Activated naive CD8-positive, alpha-beta T cell treated with anti-CD3 and anti-CD28 coated beads, Interleukin-2, amount 10 ng/mL, durations not matched to agents 7 days and 5 days (primary cell): Measurements from ENCODE around the gene RELB. TPM values are rescaled to one million over a fixed set of nuclear protein-coding genes. Genes with fewer than 3 reads are reported as not detected.
"Not testable (repeated sequence)": the region's sequence is repeated elsewhere in the genome, so short reads cannot be mapped to it uniquely, and the experiment has no call there.

Source experiments
- ATAC-seq: fragments of 150-1000 bp; cut with Tn5 transposase; one replicate; pipeline ENCODE4 v1.10.0; 2021; ENCODE audit warnings: low read depth, moderate library complexity
- POLR2A ChIA-PET: fragments of 350-600 bp; sonication (Branson Sonifier 250); formaldehyde crosslinking; loops from one replicate; lab custom pipeline; 2021; ENCODE audit warnings: antibody characterized with exemption; lab: Charles Lee
- DNase-seq: peaks from one replicate; pipeline ENCODE4 v3.0.0; 2021
- H3K27ac Mint-ChIP-seq: one replicate; pipeline ENCODE4 v1.8.0; 2022; ENCODE audit warnings: mild to moderate bottlenecking, mixed read lengths
- H3K27me3 Mint-ChIP-seq: one replicate; pipeline ENCODE4 v1.8.0; 2022; ENCODE audit warnings: mild to moderate bottlenecking, moderate library complexity, mixed read lengths
- H3K36me3 Mint-ChIP-seq: one replicate; pipeline ENCODE4 v1.8.0; 2021; ENCODE audit warnings: mild to moderate bottlenecking, mixed read lengths
- H3K4me1 Mint-ChIP-seq: one replicate; pipeline ENCODE4 v1.8.0; 2021; ENCODE audit warnings: mixed read lengths
- H3K4me3 Mint-ChIP-seq: one replicate; pipeline ENCODE4 v1.8.0; 2022; ENCODE audit warnings: mild to moderate bottlenecking, moderate library complexity, mixed read lengths
- H3K9me3 Mint-ChIP-seq: one replicate; pipeline ENCODE4 v1.8.0; 2021; ENCODE audit warnings: mixed read lengths
- total RNA-seq, 2 experiments: library from RNA; stranded (reverse); gene quantifications; one replicate each; pipeline ENCODE4 v1.2.3, GENCODE V29; 2021

The RELB gene
- total RNA-seq, 2 experiments from 2014 or later, result 20.8 to 24.2 TPM

DNA sequence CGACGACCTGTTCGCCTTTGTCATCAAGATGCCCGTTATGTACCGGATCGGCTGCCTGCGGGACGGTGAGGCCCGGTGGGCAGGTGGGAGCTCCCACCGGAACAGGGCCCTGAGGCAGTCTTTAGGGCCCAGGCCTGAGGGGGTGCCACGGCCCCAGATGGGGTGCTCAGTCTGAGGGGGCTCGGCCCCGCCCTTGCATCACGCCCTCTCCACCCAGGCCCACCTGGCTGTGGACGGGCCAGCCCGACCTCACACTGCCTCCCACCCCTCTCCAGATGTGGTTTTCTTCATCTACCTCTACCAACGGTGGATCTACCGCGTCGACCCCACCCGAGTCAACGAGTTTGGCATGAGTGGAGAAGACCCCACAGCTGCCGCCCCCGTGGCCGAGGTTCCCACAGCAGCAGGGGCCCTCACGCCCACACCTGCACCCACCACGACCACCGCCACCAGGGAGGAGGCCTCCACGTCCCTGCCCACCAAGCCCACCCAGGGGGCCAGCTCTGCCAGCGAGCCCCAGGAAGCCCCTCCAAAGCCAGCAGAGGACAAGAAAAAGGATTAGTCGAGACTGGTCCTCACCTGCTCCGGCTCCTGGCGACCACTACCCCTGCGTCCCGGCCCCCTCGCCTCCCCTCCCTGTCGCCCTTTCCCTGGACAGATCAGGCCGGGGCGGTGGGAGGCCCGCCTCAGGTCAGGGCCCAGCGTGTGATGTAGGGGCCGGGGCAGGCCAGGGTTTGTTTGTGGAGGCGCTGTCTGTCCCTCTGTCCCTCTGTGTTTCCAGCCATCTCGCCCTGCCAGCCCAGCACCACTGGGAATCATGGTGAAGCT is 8.7 kb upstream of the RELB start:
- Mint-ChIP-seq H3K4me3 (no peak overlapping the region), H3K9me3 (no peaks in the 10 kb centered on the region), H3K27me3 (no peaks in the 10 kb centered on the region), H3K27ac (no peak overlapping the region), H3K4me1 (peaks cover 7% of the 10 kb centered on the region), H3K36me3 (peaks cover 5% of the 10 kb centered on the region)
- no peak for ATAC-seq
- POLR2A ChIA-PET, result interaction anchor here (0.6 kb wide), 1 partner anchor 55 kb away, joined by 3 read pairs; no protein-coding TSS in a partner anchor
- DNase-seq, result no peak

DNA sequence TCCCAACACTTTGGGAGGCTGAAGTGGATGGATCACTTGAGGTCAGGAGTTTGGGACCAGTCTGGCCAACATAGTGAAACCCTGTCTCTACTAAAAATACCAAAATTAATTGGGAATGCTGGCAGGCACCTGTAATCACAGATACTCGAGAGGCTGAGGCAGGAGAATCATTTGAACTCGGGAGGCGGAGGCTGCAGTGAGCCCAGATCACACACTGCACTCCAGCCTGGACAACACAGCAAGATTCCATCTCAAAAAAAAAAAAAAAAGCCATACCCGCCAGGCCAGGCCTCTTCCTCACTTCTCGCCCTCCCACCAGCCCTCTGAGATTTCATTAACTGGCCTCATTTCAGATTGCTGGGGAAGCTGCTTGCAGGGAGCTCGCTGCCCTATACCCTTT is 7.7 kb upstream of the RELB start:
- no peak overlapping the region for H3K27ac Mint-ChIP-seq
- H3K9me3 Mint-ChIP-seq, result no peaks in the 10 kb centered on the region
- ATAC-seq, result no peak
- no peaks in the 10 kb centered on the region for H3K27me3 Mint-ChIP-seq
- peaks cover 4% of the 10 kb centered on the region for H3K36me3 Mint-ChIP-seq
- H3K4me1 Mint-ChIP-seq, result peaks cover 7% of the 10 kb centered on the region
- H3K4me3 Mint-ChIP-seq, result no peak overlapping the region
- POLR2A ChIA-PET, result interaction anchor here (0.7 kb wide), 1 partner anchor 160 kb away, joined by 4 read pairs; no protein-coding TSS in a partner anchor
- DNase-seq, result no peak

DNA sequence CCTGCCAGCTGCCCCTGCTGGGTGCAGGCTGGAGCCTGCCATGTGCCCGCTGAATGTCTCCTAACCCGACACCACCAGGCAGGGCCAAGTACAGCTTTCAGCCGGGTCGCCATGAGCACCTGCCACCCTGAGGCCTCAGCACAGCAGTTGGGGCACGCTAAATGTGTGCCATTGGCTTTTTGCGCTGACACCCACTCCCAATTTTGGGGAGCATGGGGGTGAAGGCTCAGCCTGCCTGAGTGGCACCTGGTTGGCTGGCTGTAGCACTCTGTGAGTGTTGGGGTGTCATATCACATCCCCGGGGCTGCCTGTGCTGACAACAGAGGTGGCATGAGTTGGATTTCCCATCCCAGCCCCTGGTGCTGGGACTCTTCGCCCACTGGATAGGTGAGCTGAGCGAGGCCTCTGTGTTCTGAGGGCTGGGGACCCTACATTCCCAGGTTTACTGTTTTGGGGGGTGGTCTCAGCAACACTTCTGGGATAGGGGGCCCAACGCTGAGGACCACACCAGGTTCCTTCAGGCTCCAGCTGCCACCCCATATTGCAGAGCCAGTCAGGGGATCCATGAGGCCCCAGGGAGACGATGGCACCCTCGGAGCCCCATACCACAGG is 7.2 kb upstream of the RELB start:
- peaks cover 4% of the 10 kb centered on the region for H3K36me3 Mint-ChIP-seq
- POLR2A ChIA-PET, result interaction anchor here (0.7 kb wide), 1 partner anchor 159 kb away, joined by 4 read pairs; no protein-coding TSS in a partner anchor
- no peaks in the 10 kb centered on the region for H3K9me3 Mint-ChIP-seq
- DNase-seq, result no peak
- H3K27me3 Mint-ChIP-seq, result no peaks in the 10 kb centered on the region
- no peak for ATAC-seq
- H3K27ac Mint-ChIP-seq, result no peak overlapping the region
- no peak overlapping the region for H3K4me3 Mint-ChIP-seq
- peaks cover 7% of the 10 kb centered on the region for H3K4me1 Mint-ChIP-seq

DNA sequence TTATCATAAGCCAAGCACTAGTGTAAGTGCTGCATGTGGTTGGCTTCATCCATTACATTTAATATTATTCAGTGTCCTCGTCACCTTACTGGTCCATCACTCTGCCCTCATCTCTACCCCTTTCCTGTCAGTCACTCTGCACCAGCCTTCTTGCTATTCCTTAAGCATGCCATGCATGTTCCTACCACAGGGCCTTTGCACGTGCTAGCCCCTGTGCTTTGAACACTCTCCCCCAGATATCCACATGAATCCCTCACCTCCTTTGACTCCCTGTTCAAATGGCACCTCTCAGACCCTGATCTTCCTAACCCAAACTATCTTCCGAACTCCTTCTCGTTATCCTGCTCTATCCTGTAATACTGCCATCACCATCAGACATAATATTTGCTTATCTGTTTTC is 3.2 kb upstream of the RELB start:
- peaks cover 8% of the 10 kb centered on the region for H3K4me1 Mint-ChIP-seq
- H3K36me3 Mint-ChIP-seq, result peaks cover 4% of the 10 kb centered on the region
- POLR2A ChIA-PET, result interaction anchor here (0.7 kb wide), 1 partner anchor 215 kb away, joined by 4 read pairs; no protein-coding TSS in a partner anchor
- peaks cover 2% of the 10 kb centered on the region for H3K27me3 Mint-ChIP-seq
- H3K4me3 Mint-ChIP-seq, result no peak overlapping the region
- H3K27ac Mint-ChIP-seq, result peak overlapping the region; percentile 39
- DNase-seq, result no peak
- H3K9me3 Mint-ChIP-seq, result no peaks in the 10 kb centered on the region
- ATAC-seq, result no peak

DNA sequence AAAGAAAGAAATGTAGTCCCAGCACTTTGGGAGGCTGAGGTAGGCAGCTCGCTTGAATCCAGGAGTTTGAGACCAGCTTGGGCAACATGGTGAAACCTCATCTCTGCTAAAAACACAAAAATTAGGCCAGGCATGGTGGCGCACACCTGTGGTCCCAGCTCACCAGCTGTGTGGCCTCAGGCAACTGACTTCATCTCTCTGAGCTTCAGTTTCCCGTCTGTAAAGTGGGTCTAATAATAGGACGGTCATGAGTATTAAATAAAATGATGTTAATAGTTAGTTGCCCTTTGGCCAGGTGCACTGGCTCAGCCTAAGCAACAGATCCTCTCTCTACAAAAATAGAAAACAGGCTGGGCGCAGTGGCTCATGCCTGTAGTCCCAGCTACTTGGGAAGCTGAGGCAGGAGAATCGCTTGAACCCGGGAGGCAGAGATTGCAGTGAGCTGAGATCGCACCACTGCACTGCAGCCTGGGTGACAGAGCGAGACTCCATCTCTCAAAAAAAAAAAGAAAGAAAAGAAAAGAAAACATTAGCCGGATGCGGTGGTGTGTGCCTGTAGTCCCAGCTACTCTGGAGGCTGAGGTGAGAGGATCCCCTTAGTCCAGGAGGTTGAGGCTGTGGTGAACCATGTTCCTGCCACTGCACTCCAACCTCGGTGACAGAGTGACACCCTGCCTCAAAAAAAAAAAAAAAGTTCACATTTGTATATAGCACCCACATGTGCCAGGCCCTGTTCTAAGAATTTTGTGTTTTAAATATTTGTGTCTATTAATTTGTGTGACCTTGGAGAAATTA is 1.9 kb upstream of the RELB start:
- not testable (repeated sequence) for DNase-seq, H3K4me3 Mint-ChIP-seq, H3K27me3 Mint-ChIP-seq, H3K4me1 Mint-ChIP-seq, H3K27ac Mint-ChIP-seq, H3K36me3 Mint-ChIP-seq, ATAC-seq, H3K9me3 Mint-ChIP-seq
- POLR2A ChIA-PET, result interaction anchor here (0.7 kb wide), 1 partner anchor 231 kb away, joined by 3 read pairs; no protein-coding TSS in a partner anchor

DNA sequence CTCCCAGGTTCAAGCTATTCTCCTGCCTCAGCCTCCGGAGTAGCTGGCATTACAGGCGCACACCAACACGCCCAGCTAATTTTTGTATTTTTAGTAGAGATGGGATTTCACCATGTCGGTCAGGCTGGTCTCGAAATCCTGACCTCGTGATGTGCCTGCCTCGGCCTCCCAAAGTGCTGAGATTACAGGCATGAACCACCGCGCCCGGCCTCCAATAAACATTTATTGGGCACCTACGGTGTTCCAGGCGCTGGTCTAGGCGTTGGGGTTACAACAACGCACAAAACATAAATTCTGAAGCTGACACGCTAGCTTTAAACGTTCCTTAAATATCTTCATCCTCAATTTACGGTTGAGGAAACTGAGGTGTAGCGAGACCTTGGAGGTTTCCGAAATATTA is 599 bp upstream of the RELB start:
- H3K4me1 Mint-ChIP-seq, ATAC-seq, H3K9me3 Mint-ChIP-seq, H3K36me3 Mint-ChIP-seq, DNase-seq, H3K27me3 Mint-ChIP-seq: not testable (repeated sequence)
- POLR2A ChIA-PET, result interaction anchor here (2.3 kb wide), 1 partner anchor 38 kb away, joined by 16 read pairs; the partner anchor contains the start of gene CLASRP
- H3K4me3 Mint-ChIP-seq, result peak overlapping the region; percentile 51
- H3K27ac Mint-ChIP-seq, result peak overlapping the region; percentile 45

DNA sequence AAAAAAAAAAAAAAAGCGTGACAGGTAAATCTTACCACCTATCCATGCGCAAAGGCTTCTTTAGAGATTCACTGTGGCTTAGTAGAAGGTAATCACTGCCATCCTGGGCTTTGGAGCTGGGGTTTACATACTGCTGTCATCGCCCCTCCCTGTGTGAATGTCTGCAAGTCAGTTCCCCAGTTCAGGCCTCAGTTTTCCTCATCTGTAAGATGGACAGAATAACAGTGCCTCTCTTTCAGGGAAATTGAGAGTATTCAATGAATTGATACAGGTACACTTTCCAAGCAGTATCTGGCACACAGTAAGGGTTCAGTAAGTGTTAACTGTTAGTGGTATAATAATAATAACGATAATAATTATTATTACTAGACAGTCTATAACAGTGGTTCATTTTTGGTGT is 2.2 kb downstream of the RELB start:
- H3K36me3 Mint-ChIP-seq, result peaks cover 4% of the 10 kb centered on the region
- H3K9me3 Mint-ChIP-seq, result no peaks in the 10 kb centered on the region
- no peak overlapping the region for H3K4me3 Mint-ChIP-seq
- peaks cover 9% of the 10 kb centered on the region for H3K4me1 Mint-ChIP-seq
- no peak for ATAC-seq
- DNase-seq, result no peak
- peaks cover 2% of the 10 kb centered on the region for H3K27me3 Mint-ChIP-seq
- POLR2A ChIA-PET, result interaction anchor here (0.7 kb wide), 1 partner anchor 35 kb away, joined by 3 read pairs; the partner anchor contains the start of gene CLASRP
- no peak overlapping the region for H3K27ac Mint-ChIP-seq

DNA sequence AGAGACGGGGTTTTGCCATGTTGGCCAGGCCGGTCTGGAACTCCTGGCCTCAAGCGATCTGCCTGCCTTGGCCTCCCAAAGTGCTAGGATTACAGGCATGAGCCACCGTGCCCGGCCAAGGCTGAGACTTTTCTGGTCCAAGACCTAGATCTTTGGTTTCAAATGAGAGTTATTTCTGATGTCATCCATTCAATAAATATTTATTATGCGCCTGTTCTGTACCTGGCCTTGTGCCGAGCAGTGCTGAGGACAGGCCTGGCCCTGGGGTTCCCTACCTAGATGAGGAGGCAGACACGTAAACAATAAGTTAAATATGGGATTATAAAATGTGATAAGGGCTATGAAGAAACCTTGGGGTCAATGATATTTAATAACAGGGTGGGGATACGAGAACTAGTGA is 4.5 kb downstream of the RELB start:
- peaks cover 4% of the 10 kb centered on the region for H3K36me3 Mint-ChIP-seq
- H3K4me3 Mint-ChIP-seq, result no peak overlapping the region
- no peak overlapping the region for H3K27ac Mint-ChIP-seq
- no peak for DNase-seq
- H3K4me1 Mint-ChIP-seq, result peaks cover 5% of the 10 kb centered on the region
- POLR2A ChIA-PET, result no interaction called here
- H3K27me3 Mint-ChIP-seq, result no peaks in the 10 kb centered on the region
- ATAC-seq, result no peak
- H3K9me3 Mint-ChIP-seq, result no peaks in the 10 kb centered on the region

DNA sequence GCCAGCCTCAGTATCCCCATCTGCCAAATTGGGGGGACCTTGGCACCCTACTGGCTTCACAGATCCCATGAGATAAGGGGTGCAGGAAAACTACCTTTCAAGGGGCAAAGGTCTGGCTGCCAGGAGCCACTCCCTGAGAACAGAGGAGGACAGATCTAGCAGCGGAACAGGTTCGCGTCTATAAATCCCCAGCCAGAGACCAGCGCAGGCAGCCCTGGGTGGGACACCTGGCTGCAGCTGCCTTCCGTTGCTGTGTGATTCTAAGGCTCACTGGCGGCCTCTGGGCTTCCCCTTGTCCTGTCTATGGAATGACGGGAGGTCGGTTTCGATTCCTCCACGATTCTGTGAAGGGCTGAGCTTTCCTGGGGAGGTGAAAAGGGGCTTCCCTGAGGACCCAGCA is 7.3 kb downstream of the RELB start:
- POLR2A ChIA-PET, result no interaction called here
- no peak for ATAC-seq
- Mint-ChIP-seq H3K36me3 (peaks cover 3% of the 10 kb centered on the region), H3K27ac (peak overlapping the region; percentile 31), H3K4me3 (no peak overlapping the region), H3K9me3 (no peaks in the 10 kb centered on the region), H3K4me1 (peaks cover 3% of the 10 kb centered on the region), H3K27me3 (no peaks in the 10 kb centered on the region)
- DNase-seq, result no peak

DNA sequence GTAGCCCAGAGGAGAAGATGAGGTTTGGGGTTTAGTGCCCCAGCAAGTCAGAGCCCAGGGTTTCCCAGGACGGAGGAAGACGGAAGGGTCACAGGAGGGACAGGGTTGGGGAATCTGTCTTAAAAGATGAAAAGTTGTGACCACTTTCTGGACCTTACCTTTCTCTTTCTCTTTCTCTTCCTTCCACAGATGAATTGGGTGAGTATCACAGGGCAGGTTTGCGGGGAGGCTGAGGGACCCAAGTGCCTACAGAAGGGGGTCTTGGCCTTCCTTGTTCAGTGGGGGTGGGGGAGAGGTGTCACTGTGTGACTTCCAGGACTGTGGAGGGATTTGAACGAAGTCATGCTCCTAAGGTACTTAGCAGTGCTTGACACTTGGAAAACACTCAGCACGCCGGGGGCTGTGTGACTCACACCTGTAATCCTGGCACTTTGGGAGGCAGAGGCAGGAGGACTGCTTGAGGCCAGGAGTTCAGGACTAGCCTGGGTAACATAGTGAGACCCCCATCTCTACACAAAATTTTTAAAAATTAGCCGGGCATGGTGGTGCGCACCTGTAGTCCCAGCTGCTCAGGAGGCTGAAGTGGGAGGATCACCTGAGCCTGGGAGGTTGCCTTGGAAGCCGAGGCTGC is 8.5 kb downstream of the RELB start:
- H3K27ac Mint-ChIP-seq, result no peak overlapping the region
- DNase-seq (no peak), ATAC-seq (no peak)
- peaks cover 3% of the 10 kb centered on the region for H3K4me1 Mint-ChIP-seq
- H3K9me3 Mint-ChIP-seq, result no peaks in the 10 kb centered on the region
- H3K36me3 Mint-ChIP-seq, result peaks cover 3% of the 10 kb centered on the region
- POLR2A ChIA-PET, result no interaction called here
- H3K27me3 Mint-ChIP-seq, result no peaks in the 10 kb centered on the region
- H3K4me3 Mint-ChIP-seq, result no peak overlapping the region

DNA sequence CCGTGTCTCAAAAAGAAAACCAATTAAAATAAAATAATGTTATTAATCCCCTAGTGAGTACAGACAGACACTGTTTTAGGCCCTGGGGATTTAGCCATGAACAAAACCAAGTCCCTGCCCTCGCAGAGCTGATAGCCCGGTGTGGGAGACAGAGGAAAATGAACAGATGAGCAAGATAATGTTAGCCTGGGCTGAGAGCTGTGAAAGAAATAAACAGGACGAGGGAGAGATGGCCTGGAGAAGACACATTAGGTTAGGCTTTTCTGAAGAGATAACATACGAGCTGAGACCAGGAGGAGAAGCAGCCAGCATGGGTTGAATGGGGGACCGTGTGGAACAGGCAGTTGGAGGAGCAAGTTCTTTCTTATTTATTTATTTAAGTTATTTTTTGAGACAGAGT is 9.0 kb downstream of the RELB start:
- POLR2A ChIA-PET, result no interaction called here
- Mint-ChIP-seq H3K4me1 (peaks cover 3% of the 10 kb centered on the region), H3K27me3 (no peaks in the 10 kb centered on the region), H3K27ac (no peak overlapping the region), H3K9me3 (no peaks in the 10 kb centered on the region), H3K4me3 (no peak overlapping the region), H3K36me3 (peaks cover 3% of the 10 kb centered on the region)
- ATAC-seq (no peak), DNase-seq (no peak)

DNA sequence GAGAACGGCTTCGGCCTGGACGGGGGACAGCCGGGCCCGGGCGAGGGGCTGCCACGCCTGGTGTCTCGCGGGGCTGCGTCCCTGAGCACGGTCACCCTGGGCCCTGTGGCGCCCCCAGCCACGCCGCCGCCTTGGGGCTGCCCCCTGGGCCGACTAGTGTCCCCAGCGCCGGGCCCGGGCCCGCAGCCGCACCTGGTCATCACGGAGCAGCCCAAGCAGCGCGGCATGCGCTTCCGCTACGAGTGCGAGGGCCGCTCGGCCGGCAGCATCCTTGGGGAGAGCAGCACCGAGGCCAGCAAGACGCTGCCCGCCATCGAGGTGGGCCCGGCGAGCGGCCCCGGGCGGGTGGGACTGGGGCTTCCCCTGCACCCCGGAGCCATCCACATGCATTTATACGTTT is 10.7 kb downstream of the RELB start:
- no peak overlapping the region for H3K27ac Mint-ChIP-seq
- H3K4me3 Mint-ChIP-seq, result no peak overlapping the region
- H3K27me3 Mint-ChIP-seq, result no peaks in the 10 kb centered on the region
- no peaks in the 10 kb centered on the region for H3K9me3 Mint-ChIP-seq
- DNase-seq (no peak), ATAC-seq (no peak)
- POLR2A ChIA-PET, result no interaction called here
- peaks cover 5% of the 10 kb centered on the region for H3K4me1 Mint-ChIP-seq
- peaks cover 1% of the 10 kb centered on the region for H3K36me3 Mint-ChIP-seq
